Skeletal muscle cell (primary cell): ENCODE results near the gene ZCCHC17.
"Not testable (repeated sequence)": the region's sequence is repeated elsewhere in the genome, so short reads cannot be mapped to it uniquely, and the experiment has no call there.

Experiments used
- DNase-seq: peaks from one replicate; pipeline ENCODE4 v3.0.0-alpha.2; 2010; ENCODE audit warnings: low read depth
- H3K4me3 ChIP-seq: 2 replicates; pipeline ENCODE4 v1.5.1; 2011; ENCODE audit warnings: low read depth, mild to moderate bottlenecking, control low read depth, low read length, moderate library complexity

The ZCCHC17 gene

DNA sequence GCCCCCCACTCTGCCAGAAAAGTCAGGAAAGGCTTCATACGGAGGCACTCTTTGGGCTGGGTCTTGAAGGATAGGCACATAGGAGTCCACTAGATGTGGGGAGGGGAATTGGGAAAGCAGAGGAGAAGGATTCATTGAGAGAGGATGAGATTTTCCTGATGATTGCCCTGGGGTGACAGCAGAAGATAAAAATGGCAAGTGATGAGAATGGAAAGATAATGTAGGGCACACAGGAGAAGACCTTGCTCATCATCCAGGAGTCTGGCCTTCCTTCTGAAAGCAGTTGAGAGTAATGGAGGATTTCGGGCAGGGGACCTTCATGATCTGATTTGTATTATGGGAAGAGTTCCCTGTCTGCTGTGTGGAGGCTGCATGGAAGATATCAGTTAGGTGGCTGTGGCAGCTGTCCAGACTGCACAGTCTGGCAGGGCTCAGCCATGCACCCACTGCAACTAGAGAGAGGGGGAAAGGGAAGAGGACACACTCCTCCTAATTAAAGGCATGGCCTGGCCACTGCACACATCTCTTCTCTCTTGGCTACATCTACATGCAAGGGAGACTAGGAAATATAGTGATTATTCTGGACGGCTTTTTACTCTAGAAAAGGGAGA lies 85.7 kb downstream of the ZCCHC17 start:
- H3K4me3 ChIP-seq, result no peak overlapping the region
- DNase-seq, result no peak

DNA sequence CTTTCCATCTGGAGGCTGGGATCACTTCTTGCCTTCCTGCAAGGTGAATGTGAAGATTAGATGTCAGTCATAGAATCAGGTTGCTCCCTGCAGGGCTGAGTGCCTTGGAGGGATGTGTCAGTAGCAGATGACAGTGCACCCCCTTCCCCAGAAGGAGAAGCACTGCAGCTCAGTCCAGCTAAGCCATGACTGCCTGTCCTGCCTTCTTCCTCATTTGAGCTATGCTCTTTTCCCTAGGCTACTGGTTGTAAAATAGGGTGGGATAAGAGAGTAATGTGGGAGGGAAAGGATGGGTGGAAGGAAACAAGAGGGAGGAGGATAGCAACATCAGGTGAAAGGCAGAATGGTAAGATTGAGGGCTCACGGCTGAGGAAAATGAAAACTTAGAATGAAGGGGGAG lies 87.1 kb downstream of the ZCCHC17 start:
- H3K4me3 ChIP-seq, result no peak overlapping the region
- no peak for DNase-seq

DNA sequence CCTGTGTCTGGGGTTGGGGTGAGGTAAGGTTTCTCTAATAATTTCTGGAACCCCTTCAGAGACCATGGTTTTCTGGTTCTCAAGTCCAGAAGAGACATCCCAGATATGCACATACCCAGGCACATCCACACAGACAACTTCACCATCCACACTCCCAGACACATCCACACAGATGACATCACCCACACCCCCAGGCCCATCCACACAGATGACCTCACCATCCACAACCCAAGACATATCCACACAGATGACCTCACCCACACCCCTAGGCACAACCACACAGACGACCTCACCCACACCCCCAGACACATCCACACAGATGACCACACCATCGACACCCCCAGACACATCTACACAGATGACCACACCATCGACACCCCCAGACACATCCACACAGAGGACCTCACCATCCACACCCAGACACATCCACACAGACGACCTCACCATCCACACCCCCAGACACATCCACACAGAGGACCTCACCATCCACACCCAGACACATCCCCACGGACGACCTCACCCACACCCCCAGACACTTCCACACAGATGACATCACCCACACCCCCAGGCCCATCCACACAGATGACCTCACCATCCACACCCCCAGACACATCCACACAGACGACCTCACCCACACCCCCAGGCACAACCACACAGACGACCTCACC lies 89.9 kb downstream of the ZCCHC17 start:
- H3K4me3 ChIP-seq, DNase-seq: not testable (repeated sequence)

DNA sequence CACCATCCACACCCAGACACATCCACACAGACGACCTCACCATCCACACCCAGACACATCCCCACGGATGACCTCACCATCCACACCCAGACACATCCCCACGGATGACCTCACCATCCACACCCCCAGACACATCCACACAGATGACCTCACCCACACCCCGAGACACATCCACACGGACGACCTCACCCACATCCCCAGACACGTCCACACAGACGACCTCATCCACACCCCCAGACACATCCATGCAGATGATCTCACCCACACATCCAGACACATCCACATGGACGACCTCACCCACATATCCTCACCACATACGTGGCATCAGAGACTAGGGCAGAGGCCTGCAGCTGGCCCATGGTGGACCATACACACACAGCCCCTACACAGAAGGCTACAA lies 90.8 kb downstream of the ZCCHC17 start:
- no peak for DNase-seq
- H3K4me3 ChIP-seq, result no peak overlapping the region

DNA sequence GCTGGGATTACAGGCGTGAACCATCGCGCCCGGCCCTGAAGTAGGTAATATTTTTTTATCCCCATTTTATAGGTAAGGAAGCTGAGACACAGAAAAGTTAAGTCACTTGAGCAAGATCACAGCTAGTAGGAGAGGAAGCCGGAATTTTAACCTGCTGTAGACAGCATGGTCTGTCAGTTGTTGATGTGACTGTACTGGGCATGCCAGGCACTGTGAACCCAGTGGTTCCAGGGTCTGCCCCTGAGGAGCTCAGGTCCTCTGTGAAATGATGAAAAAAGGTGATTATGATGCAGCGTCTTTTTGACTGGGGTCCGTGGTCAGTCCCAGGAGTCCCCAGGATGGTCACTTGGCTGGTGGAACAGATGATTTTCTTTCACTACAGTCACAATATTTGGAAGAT lies 92.8 kb downstream of the ZCCHC17 start:
- H3K4me3 ChIP-seq, result no peak overlapping the region
- no peak for DNase-seq

DNA sequence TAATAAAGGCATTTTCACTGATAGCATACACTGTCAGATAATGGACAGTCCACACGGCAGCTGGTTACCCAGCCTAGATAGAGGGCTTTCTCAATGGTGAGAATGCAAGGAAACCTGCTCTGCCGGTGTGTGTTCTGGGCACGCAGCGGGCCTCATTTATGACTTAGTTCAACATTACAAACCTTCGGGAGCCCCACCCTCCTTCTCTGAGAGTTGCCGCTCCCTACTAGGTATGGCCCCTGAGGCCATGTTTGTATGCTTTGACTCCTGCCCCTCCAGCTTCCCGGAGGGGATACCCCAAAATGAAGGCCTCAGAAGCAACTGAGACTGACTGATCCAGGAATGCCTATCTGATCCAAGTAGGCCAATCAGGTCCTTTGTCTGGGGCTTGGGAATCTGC lies 93.2 kb downstream of the ZCCHC17 start:
- no peak overlapping the region for H3K4me3 ChIP-seq
- no peak for DNase-seq

DNA sequence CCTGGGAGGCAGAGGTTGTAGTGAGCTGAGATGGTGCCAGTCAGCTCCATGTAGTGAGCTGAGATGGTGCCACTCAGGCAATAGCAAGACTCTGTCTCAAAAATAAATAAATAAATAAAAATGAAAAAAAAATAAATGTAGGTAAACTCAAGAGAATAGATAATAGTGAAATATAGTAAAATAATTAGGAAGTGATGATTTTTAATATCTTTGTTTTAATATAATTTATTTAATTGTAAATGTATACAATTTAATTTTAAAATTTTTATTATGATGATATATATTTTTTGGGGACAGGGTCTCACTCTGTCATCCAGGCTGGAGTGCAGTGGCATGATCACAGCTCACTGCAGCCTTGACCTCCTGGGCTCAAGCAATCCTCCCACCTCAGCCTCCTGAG lies 96.6 kb downstream of the ZCCHC17 start:
- no peak overlapping the region for H3K4me3 ChIP-seq
- no peak for DNase-seq

DNA sequence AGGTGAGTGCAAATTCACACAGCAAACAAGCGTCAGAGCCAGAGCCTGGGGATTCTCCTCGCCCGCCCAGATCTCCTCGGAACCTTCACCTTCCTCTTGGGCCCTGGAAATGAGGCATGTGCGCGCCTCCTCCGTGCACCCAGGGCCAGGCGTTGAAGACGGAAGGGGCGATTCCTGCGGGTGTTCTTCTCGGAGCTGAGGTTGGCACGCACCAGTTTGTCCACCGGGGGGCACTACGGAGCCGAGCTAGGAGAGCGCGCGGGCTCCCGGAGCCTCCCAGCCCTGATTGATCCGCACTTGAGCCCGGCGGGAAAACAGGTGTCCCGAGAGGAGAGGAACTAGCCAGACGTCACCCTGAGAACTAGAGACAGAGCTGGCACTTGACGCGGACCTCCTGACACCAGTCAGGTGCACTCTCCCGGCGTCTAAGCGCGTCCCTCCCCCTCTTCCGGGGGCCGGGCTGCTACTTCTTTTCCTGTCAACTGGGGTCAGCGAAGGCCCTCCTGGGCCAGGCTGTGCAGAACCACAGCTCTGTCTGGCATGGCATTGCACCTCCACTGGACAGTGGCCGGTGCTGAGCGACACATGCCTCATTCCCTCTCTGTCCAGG lies 97.9 kb downstream of the ZCCHC17 start:
- no peak for DNase-seq
- H3K4me3 ChIP-seq, result peak overlapping the region; percentile 13

DNA sequence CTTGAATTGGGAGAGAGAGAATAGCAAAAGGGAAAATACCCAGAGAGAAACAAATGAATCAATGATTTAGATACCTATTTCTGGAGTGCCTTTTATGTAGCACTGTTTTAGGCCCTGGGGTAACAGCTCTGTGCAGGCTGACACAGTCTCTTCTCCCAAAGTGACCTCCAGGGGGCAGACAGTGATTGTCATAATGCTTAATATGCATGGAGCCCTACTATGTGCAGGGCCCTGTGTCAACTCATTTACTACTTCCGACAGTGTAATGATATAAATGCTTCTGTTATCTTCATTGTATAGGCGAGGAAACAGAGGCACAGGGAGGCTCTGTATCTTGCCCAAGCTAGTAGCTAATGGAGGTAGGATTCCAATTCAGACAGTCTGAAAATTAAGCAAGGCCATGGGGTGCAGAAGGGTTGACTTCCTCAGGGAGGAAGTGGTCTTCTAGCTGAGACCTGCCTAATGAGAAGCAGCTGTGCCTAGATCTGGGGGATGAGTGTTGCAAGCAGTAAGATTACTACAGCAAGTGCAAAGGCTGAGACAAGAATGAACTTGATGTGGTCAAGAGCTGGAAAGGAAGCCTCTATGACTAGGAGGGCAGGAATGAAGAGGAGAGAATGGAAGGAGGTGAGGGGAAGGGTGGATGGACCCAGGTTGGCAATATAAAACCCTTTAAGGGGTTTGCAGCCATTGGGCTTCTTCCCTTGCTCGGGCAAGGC lies 100.0 kb downstream of the ZCCHC17 start:
- H3K4me3 ChIP-seq, result no peak overlapping the region
- DNase-seq, result peak; percentile 47

DNA sequence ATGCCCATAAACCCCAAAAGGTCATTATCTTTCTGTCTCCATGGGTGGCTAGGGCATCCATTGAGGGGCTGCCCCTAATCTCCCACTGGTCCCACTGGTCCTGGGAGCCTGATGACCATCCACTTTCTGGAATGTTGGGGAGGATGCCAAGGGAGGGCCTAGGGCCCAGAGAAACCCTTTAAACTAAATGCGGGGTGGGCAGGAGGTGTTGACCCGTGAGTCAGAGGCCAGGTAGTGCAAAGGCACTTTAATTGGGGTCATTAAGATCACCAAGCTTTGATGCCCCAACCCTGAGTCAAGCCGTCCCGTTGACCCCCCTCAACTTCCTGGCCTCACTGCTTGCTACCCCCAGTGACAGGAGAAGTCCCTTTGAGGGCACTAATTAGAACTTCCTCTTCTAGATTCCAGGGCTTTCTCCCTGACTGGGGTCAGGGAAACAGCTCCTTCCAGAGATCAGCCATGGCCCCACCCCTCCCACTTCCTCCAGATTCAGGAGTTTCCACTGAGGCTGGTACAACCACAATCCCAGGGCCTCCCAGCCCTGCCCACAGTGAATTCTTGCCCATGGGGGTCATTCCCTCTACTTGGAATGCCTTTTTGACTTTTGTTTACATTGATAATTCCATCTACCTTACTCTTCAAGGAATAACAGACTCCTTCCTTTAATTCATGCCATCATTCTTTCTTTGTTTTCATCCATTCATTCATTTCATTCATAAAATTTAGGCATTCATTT lies 100.7 kb downstream of the ZCCHC17 start:
- DNase-seq, result no peak
- no peak overlapping the region for H3K4me3 ChIP-seq

DNA sequence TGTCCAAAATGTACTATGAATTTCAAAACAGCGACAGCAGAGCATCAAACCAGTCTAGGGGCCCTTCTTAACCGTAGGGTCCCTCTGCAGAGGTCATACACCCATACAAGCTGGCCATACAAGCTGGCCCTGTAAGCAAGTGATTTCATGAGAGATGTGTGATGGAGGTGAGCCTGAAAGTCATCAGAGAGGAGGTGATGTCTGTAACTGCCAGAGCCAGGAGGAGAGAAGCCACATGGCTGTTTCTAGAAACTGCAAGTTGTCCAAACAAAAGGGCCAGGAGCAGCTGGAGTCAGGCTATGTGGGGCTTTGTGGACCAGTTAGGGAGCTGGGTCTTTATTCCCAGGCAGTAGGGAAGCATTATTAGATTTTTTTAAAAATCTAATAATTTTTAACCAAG lies 101.4 kb downstream of the ZCCHC17 start:
- DNase-seq, result no peak
- no peak overlapping the region for H3K4me3 ChIP-seq

DNA sequence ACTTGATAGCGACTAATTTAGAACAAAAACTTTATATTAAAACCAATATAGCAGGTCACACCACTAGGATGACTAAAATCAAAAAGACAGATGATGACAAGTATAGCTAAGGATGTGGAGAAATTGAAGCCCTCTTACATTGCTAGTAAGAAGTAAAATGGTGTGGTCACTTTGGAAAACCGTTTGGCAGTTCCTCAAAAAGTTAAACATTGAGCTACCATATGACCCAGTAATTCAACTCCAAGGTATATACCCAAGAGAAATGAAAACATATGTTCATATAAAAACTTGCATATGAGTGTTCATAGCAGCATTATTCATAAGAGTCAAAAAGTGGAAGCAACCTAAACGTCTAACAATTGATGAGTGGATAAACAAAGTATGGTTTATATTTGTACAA lies 103.1 kb downstream of the ZCCHC17 start:
- H3K4me3 ChIP-seq, result no peak overlapping the region
- DNase-seq, result no peak

DNA sequence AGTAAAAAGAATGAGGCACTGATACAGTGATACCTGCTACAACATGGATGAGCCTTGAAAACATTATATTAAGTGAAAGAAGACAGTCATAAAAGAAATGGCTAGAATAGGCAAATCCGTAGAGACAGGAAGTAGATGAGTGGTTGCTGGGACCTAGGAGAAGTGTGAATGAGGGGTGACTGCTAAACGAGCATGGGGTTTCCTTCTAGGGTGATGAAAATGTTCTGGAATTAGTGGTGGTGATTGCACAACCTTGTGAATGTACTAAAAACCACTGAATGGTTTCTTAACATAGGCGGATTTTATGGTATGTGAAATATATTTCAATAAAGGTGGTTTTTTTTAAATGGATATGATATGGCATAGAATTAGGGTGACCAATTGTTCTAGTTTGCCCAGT lies 103.6 kb downstream of the ZCCHC17 start:
- no peak for DNase-seq
- no peak overlapping the region for H3K4me3 ChIP-seq

DNA sequence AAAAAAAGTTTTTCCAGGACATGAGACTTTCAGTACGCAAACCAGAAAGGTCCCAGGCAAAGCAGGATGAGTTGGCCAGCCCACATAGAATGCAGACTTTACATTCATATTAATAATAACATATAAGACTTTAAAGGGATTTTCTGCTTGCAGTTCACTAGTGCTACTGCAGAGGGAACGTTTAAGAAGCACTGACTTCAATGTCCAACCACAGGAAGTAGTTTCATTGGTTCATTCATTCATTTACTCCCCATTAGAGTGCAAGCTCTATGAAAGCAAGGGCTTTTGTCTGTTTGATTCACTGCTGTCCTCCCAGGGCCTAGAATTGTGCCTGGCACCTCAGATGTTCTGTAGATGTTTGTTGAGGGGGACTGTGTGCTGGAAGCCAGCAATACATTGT lies 104.4 kb downstream of the ZCCHC17 start:
- DNase-seq, result no peak

DNA sequence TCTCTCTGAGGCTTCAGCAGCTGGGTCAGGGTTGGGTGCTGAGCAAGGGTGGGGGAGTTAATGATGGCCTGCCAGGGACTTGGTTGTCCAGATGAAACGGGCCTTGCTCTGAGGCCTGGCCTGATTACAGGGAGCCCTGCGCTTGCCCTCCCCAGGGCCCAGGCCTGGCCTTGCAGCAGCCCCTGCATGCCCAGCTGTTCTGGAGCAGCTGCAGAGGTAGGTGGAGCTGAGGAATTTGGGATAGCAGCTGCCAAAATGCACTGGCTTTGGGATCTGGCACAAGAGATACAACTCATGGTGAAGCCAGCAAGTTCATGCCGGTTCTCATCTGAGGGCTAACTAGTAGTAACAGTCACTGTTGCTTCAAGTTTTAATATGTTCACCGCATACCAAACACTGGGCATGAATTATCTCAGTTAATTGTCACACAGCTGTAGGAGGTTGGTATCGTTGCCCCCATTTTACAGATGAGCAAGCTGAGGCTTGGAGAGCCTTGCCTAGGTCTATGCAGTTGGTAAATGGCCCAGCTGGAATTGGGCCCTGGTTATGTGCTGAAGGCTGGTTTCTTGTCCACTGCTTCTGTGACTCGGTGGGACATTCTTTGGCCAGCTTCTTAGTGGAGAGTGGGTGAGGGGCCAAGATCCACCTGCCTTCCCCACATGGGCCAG lies 108.9 kb downstream of the ZCCHC17 start:
- no peak overlapping the region for H3K4me3 ChIP-seq
- DNase-seq, result peak; percentile 41

More for the DNA sequence above, 104.4 kb downstream of the ZCCHC17 start:
- H3K4me3 ChIP-seq, result no peak overlapping the region

DNA sequence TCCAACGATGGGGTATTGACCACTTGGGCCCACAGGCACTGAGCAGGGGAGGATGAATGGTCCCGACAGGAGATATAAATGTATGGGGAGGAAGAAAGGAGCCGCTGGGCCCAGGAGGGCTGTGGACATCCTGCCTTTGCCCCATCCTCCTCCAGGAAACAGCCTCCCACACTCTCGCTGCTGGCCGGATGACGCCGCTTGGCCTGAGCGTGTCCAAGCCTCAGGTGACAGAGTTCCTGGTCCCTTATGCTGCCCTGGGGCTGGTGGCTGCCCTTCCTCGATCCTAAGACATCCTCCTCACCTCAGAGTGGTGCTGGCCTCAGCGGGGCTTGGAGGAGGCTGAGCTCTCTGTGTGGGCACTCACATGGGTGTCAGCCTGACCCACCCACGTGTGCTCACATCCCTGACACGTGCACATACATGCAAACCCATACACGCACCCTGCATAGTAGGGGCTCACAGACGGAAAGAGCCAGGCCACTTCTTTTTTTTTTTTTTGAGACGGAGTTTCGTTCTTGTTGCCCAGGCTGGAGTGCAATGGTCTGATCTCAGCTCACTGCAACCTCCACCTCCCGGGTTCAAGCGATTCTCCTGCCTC lies 110.3 kb downstream of the ZCCHC17 start:
- no peak for DNase-seq

DNA sequence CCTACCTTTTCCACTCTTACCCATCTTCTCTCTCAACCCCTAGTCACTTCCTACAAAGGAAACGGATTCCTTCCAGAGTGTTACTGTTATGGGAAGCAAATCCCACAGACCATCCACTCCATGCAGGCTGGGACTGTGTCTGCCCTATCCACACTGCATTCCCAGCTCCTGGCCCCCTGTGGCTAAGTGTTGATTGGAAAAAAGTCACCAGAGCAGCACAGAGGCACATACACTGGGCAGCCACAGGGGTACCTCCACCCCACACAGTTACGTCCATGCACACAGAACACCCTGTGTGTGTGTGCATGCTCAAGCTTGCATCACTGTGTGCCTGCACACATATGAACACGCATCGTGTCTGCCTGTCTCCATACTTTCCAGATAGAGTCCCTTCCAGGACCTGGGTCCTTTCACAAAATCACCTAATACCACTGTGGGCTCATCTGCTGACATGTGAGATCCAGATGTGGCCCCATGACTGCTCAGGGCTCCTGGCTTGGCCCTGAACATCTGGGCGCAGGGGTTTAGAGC lies 112.0 kb downstream of the ZCCHC17 start:
- no peak overlapping the region for H3K4me3 ChIP-seq
- DNase-seq, result no peak

More for the DNA sequence above, 110.3 kb downstream of the ZCCHC17 start:
- no peak overlapping the region for H3K4me3 ChIP-seq

DNA sequence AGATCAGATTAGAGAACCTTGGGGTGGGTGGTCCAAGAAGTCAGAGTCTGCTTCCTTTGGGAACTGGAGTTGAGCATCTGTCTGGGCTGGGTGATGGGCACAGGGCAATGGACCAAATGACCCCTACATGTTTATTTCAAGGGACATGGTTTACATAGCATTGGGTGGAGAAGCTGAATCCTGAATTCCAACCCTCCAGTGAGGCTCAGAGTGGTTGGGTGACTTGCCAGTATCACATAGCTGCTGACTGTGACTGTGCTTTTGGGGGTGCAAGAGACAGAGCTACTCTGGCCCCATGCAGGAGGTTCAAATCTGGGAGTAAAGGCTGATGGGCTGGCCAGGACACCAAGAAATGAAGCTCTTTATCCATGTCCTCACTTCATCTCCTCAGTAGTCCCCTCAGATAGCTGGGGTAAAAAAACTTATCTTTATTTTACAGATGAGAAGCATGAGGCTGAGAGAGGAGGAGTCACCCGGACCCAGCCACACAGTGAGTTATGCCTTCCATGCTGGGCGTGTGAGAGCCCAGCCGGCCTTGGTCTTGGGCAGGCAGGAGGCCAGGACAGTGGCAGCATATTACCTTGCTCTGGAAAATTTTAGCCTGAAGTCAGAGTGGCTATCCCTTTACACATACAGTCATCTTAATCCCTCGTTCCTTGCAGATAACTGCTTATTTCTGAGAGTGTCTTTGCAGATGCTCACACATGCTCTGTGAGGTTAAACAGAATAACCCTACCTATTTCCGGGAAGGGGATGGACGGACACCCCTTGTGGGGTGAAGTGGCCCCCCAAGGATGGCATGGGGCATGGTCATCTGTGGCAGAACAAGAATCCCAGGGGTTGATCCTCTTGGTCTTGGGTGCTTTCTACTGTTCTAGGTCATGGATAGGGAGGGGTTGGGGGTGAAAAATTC lies 113.4 kb downstream of the ZCCHC17 start:
- no peak overlapping the region for H3K4me3 ChIP-seq
- no peak for DNase-seq
